PC-3 (cell line): ENCODE data around the gene CHGA. TPM values are rescaled to one million over a fixed set of nuclear protein-coding genes. Genes with fewer than 3 reads are reported as not detected.
A peak's percentile ranks its signal among the peaks of the same experiment; 100 is the strongest.

Experiments used
- ATAC-seq: fragments of 200-7000 bp; cut with Tn5 transposase; 2 replicates; pipeline ENCODE4 v1.9.1; 2020; ENCODE audit warnings: mild to moderate bottlenecking, moderate library complexity
- BruUV-seq: library from RNA; stranded (reverse); fragments of 400-500 nt; replicated peaks from 2 replicates; lab custom pipeline; 2021; lab: Mats Ljungman, UMichigan
- CTCF ChIA-PET: fragments of 300-600 bp; sonication (Branson Sonifier 250); formaldehyde crosslinking; loops from one replicate; lab custom pipeline; 2022; ENCODE audit warnings: antibody characterized with exemption; lab: Charles Lee
- POLR2A ChIA-PET: fragments of 300-600 bp; sonication (Branson Sonifier 250); formaldehyde crosslinking; loops from one replicate; lab custom pipeline; 2022; ENCODE audit warnings: antibody characterized with exemption; ENCODE audit not compliant: unreplicated experiment; lab: Charles Lee
- DNase-seq: peaks from one replicate; pipeline ENCODE4 v3.0.0-alpha.2; 2015
- H2AFZ ChIP-seq: fragments of 300-600 bp; sonication (generic); 2 replicates; pipeline ENCODE4 v1.6.0; 2016; ENCODE audit warnings: antibody characterized with exemption, low read length
- H3F3A ChIP-seq: fragments of 300-600 bp; sonication (generic); one replicate; pipeline ENCODE4 v1.6.0; 2017; ENCODE audit warnings: antibody characterized with exemption, low read length, control low read depth, mild to moderate bottlenecking; ENCODE audit not compliant: unreplicated experiment
- H3K27ac ChIP-seq: fragments of 300-600 bp; sonication (generic); 2 replicates; pipeline ENCODE4 v1.5.1; 2016; ENCODE audit warnings: mild to moderate bottlenecking, low read length
- H3K27me3 ChIP-seq: fragments of 300-600 bp; sonication (generic); 2 replicates; pipeline ENCODE4 v1.6.1; 2016; ENCODE audit warnings: low read length, mixed read lengths
- H3K36me3 ChIP-seq: fragments of 300-600 bp; sonication (generic); 2 replicates; pipeline ENCODE4 v1.6.1; 2016; ENCODE audit warnings: low read depth, mixed run types, low read length, mixed read lengths
- H3K4me1 ChIP-seq: fragments of 300-600 bp; sonication (generic); 2 replicates; pipeline ENCODE4 v1.5.1; 2016; ENCODE audit warnings: low read length; ENCODE audit not compliant: insufficient read depth
- H3K4me2 ChIP-seq: fragments of 300-600 bp; sonication (generic); 2 replicates; pipeline ENCODE4 v1.6.0; 2016; ENCODE audit warnings: low read length
- H3K4me3 ChIP-seq: fragments of 300-600 bp; sonication (generic); 2 replicates; pipeline ENCODE4 v1.5.1; 2016; ENCODE audit warnings: mild to moderate bottlenecking, low read length, mixed read lengths
- H3K79me2 ChIP-seq: fragments of 300-600 bp; sonication (generic); 2 replicates; pipeline ENCODE4 v1.6.1; 2017; ENCODE audit warnings: low read length, mixed read lengths
- H3K9ac ChIP-seq: fragments of 300-600 bp; sonication (generic); 2 replicates; pipeline ENCODE4 v1.6.0; 2016; ENCODE audit warnings: mild to moderate bottlenecking, low read length
- H3K9me2 ChIP-seq: fragments of 300-600 bp; sonication (generic); replicated peaks from 2 replicates; pipeline ENCODE4 v1.6.1; 2016; ENCODE audit warnings: mixed run types, low read length, mixed read lengths
- H3K9me3 ChIP-seq: fragments of 300-600 bp; sonication (generic); 2 replicates; pipeline ENCODE4 v1.6.1; 2016; ENCODE audit warnings: low read length, mixed read lengths
- H4K20me1 ChIP-seq: fragments of 300-600 bp; sonication (generic); 2 replicates; pipeline ENCODE4 v1.6.1; 2016; ENCODE audit warnings: low read length, mixed read lengths
- EZH2 ChIP-seq: fragments of 300-600 bp; sonication (generic); IDR thresholded peaks from one replicate; pipeline ENCODE4 v1.6.1; 2017; ENCODE audit warnings: antibody characterized with exemption, mild to moderate bottlenecking, low read length; ENCODE audit not compliant: unreplicated experiment
- EZH2phosphoT487 ChIP-seq: fragments of 300-600 bp; sonication (generic); IDR thresholded peaks from 2 replicates; pipeline ENCODE4 v1.6.1; 2018; ENCODE audit warnings: mild to moderate bottlenecking, antibody characterized with exemption, low read length, borderline replicate concordance
- intact Hi-C: fragments of 100-400 bp; cut with micrococcal nuclease; formaldehyde crosslinking; loops from 2 replicates; pipeline ENCODE4 v1.9.0; 2023
- total RNA-seq: library from RNA; depleted of rRNA; stranded (reverse); fragments of >200 nt; gene quantifications from 2 replicates; pipeline ENCODE4 v1.2.3, GENCODE V29; 2014
- TF ChIP-seq, protein P1 (sequence below): fragments of 300-600 bp; sonication (generic); conservative IDR thresholded peaks from 2 replicates; pipeline ENCODE4 v1.5.1; 2017; ENCODE audit warnings: antibody characterized with exemption, low read depth, mild to moderate bottlenecking, low read length

Gene CHGA
- total RNA-seq, 1 experiment from 2014 or later = not detected

DNA sequence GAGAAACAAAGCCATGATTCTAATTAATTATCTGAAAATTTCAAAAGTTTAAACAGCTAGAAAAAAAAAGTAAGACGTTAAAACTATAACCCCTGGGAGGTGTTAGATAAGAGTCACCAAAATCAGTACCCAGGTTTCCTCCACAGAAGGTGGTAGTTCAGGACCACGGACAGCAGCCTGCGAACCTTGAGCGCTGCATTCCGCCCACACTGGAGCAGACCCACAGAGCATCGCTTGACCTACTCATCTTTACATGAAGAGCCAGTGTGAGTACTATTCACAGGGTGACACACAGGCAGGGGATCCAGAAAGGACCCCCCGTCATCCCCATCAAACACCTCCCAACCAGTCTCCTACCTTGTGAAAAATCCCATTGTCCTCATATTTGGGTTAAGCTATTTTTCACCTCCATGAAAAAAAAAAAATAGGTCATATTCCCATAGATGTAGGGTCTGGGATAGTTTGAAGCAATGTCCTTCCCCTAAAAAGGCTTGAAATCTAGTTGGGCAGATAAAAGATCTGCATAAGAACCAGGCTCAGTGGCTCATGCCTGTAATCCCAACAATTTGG lies 8.8 kb upstream of the CHGA start:
- Histone ChIP-seq H2AFZ (no peak overlapping the region), H3K79me2 (no peaks in the 10 kb centered on the region), H3K27me3 (no peaks in the 10 kb centered on the region), H3K4me2 (no peak overlapping the region), H3K9ac (no peak overlapping the region), H3K4me1 (no peaks in the 10 kb centered on the region), H3F3A (no peaks in the 10 kb centered on the region), H3K36me3 (no peaks in the 10 kb centered on the region), H3K9me3 (no peaks in the 10 kb centered on the region), H4K20me1 (no peaks in the 10 kb centered on the region), H3K4me3 (no peak overlapping the region), H3K27ac (no peak overlapping the region), H3K9me2 (no peaks in the 10 kb centered on the region)
- intact Hi-C loops = no loop called here
- DNase-seq (peak; percentile 48), ATAC-seq (peak; percentile 50; the same call in 1 of the 2 replicates)
- POLR2A ChIA-PET = no interaction called here
- CTCF ChIA-PET = no interaction called here
- no peak for TF ChIP-seq EZH2phosphoT487
- BruUV-seq = no TSS peak

DNA sequence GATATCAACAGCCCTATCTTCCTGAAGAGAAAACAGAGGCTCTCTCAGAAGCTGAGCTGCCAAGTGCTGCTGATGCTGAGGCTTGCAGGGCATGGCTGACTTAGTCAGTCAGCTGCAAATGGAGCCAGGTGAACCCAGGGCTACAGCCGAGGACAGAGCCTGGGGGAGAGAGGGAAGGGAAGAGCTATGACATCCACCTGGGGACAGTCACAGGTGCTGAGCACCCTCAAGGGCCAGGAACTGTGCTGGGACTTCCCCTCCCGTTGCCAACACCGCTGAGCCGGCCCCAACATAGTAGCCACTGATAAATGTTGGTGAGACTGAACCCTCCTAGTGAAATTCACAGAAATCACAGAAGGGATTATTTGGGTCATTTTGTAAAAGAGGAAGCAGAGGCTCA lies 6.7 kb upstream of the CHGA start:
- CTCF ChIA-PET = no interaction called here
- intact Hi-C loops = no loop called here
- H3K27me3 ChIP-seq = no peaks in the 10 kb centered on the region
- no peaks in the 10 kb centered on the region for H3K79me2 ChIP-seq
- no peak overlapping the region for H3K27ac ChIP-seq
- no peaks in the 10 kb centered on the region for H3K9me3 ChIP-seq
- H3K4me2 ChIP-seq = no peak overlapping the region
- no peaks in the 10 kb centered on the region for H3K36me3 ChIP-seq
- no peaks in the 10 kb centered on the region for H4K20me1 ChIP-seq
- TF ChIP-seq, protein P1, sequence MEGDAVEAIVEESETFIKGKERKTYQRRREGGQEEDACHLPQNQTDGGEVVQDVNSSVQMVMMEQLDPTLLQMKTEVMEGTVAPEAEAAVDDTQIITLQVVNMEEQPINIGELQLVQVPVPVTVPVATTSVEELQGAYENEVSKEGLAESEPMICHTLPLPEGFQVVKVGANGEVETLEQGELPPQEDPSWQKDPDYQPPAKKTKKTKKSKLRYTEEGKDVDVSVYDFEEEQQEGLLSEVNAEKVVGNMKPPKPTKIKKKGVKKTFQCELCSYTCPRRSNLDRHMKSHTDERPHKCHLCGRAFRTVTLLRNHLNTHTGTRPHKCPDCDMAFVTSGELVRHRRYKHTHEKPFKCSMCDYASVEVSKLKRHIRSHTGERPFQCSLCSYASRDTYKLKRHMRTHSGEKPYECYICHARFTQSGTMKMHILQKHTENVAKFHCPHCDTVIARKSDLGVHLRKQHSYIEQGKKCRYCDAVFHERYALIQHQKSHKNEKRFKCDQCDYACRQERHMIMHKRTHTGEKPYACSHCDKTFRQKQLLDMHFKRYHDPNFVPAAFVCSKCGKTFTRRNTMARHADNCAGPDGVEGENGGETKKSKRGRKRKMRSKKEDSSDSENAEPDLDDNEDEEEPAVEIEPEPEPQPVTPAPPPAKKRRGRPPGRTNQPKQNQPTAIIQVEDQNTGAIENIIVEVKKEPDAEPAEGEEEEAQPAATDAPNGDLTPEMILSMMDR = no peak
- no peak for TF ChIP-seq EZH2
- TF ChIP-seq EZH2phosphoT487 = no peak
- POLR2A ChIA-PET = no interaction called here
- H3K4me1 ChIP-seq = no peaks in the 10 kb centered on the region
- no peak overlapping the region for H2AFZ ChIP-seq
- no peak overlapping the region for H3K4me3 ChIP-seq
- H3K9ac ChIP-seq = no peak overlapping the region
- no peaks in the 10 kb centered on the region for H3F3A ChIP-seq
- no peaks in the 10 kb centered on the region for H3K9me2 ChIP-seq
- no TSS peak for BruUV-seq
- DNase-seq (no peak), ATAC-seq (no peak)

DNA sequence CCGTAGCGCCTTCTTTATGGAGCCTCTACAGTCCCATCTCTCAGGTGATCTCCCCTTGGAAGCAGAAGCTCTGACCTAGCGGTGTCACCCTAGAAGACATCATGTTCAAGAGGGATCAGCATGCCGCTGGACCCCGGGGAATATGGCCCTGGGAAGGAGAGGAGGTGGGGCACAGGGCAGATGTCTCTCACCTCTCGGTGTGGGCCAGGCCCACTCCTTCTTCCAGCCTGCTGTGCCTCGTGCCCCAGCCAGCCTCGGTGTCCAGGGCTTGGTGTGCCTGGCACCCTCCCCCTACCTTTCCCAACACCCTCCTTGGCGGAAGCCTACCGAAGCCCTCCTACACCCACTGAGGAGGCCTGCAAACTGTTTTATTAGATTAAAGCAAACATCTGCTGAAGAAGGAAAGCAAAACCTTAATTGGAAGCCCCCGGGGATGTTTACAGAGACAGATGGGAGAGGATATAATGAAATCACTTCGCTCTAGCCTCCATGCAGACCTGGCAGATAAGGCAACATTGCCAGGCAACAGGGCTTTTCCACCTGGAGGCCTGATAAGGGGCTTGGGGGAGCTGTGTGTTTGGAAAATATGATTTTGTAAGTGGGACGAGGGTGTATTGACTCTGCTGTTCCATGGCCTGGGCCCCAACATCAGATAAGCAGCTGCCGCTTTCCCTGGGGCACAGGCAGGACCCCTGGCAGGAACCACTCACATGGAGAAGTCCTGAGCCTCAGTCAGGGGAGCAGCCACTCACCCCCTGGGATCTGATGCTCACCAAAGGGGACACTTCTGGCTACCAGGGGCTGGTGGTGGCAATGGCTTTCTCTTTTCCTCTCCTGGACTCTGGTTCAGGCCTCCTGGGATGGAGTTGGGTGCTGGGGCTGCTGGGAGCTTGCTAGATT lies 5.7 kb upstream of the CHGA start:
- no TSS peak for BruUV-seq
- no peaks in the 10 kb centered on the region for H3F3A ChIP-seq
- no peak for TF ChIP-seq EZH2
- TF ChIP-seq, protein P1 = no peak
- TF ChIP-seq EZH2phosphoT487 = no peak
- ATAC-seq (no peak), DNase-seq (no peak)
- CTCF ChIA-PET = no interaction called here
- no peaks in the 10 kb centered on the region for H3K9me2 ChIP-seq
- no peaks in the 10 kb centered on the region for H3K4me1 ChIP-seq
- H3K36me3 ChIP-seq = no peaks in the 10 kb centered on the region
- no peaks in the 10 kb centered on the region for H3K27me3 ChIP-seq
- intact Hi-C loops = no loop called here
- no peaks in the 10 kb centered on the region for H3K9me3 ChIP-seq
- no peak overlapping the region for H2AFZ ChIP-seq
- POLR2A ChIA-PET = no interaction called here
- no peaks in the 10 kb centered on the region for H4K20me1 ChIP-seq
- H3K27ac ChIP-seq = no peak overlapping the region
- no peak overlapping the region for H3K4me3 ChIP-seq
- no peak overlapping the region for H3K9ac ChIP-seq
- no peak overlapping the region for H3K4me2 ChIP-seq
- no peaks in the 10 kb centered on the region for H3K79me2 ChIP-seq
